HG03159 (cell line): ENCODE data around the gene NDUFA6.
"Not testable (repeated sequence)": the region's sequence is repeated elsewhere in the genome, so short reads cannot be mapped to it uniquely, and the experiment has no call there.

Experiments
- ATAC-seq: cut with Tn5 transposase; IDR thresholded peaks from one replicate; pipeline ENCODE4 v1.9.1; 2021; ENCODE audit warnings: mild to moderate bottlenecking, moderate library complexity; ENCODE audit not compliant: unreplicated experiment

NDUFA6 gene

GRCh38 chr22:42090596-42091454, at the start of gene NDUFA6:
Gene NDUFA6, minus strand, starts transcription at chr22:42090772. Its CDS starts 28 bp downstream, at chr22:42090744.
- peak; percentile 89 for ATAC-seq

GRCh38 chr22:42140153-42140552, 49.6 kb upstream of the NDUFA6 start:
- not testable (repeated sequence) for ATAC-seq

GRCh38 chr22:42139508-42139907, 48.9 kb upstream of the NDUFA6 start:
- not testable (repeated sequence) for ATAC-seq

- no peak for ATAC-seq
Observed at GRCh38 chr22:42138972-42139371, 48.4 kb upstream of the NDUFA6 start.

GRCh38 chr22:42138122-42138770, 47.7 kb upstream of the NDUFA6 start:
- no peak for ATAC-seq

- ATAC-seq, result not testable (repeated sequence)
Observed at GRCh38 chr22:42135688-42136087, 45.1 kb upstream of the NDUFA6 start.

GRCh38 chr22:42134100-42135020, 43.8 kb upstream of the NDUFA6 start:
- ATAC-seq, result no peak

- ATAC-seq, result no peak
Observed at GRCh38 chr22:42132457-42132856, 41.9 kb upstream of the NDUFA6 start.

GRCh38 chr22:42131562-42131961, 41.0 kb upstream of the NDUFA6 start:
- ATAC-seq, result no peak

- ATAC-seq, result not testable (repeated sequence)
Observed at GRCh38 chr22:42130639-42131431, 40.3 kb upstream of the NDUFA6 start, which contains the start of gene CYP2D6. Gene CYP2D6, minus strand, starts transcription at chr22:42130810. Its CDS starts 19 bp downstream, at chr22:42130791.

- not testable (repeated sequence) for ATAC-seq
Observed at GRCh38 chr22:42130182-42130581, 39.6 kb upstream of the NDUFA6 start.

GRCh38 chr22:42128776-42129694, 38.5 kb upstream of the NDUFA6 start:
- ATAC-seq, result not testable (repeated sequence)

- not testable (repeated sequence) for ATAC-seq
Observed at GRCh38 chr22:42128007-42128406, 37.4 kb upstream of the NDUFA6 start.

- no peak for ATAC-seq
Observed at GRCh38 chr22:42127606-42128005, 37.0 kb upstream of the NDUFA6 start.

- not testable (repeated sequence) for ATAC-seq
Observed at GRCh38 chr22:42123529-42123928, 33.0 kb upstream of the NDUFA6 start.

GRCh38 chr22:42120231-42121021, 29.9 kb upstream of the NDUFA6 start:
- ATAC-seq, result not testable (repeated sequence)

GRCh38 chr22:42116848-42117424, 26.4 kb upstream of the NDUFA6 start:
- no peak for ATAC-seq

GRCh38 chr22:42115420-42115830, 24.9 kb upstream of the NDUFA6 start:
- not testable (repeated sequence) for ATAC-seq
